Fibroblast of the aortic adventitia (primary cell): ENCODE results near the gene ABTB2. TPM values are rescaled to one million over a fixed set of nuclear protein-coding genes. Genes with fewer than 3 reads are reported as not detected.
"Not testable (repeated sequence)": the region's sequence is repeated elsewhere in the genome, so short reads cannot be mapped to it uniquely, and the experiment has no call there.

ENCODE experiments used
- DNase-seq: peaks from one replicate; pipeline ENCODE4 v3.0.0-alpha.2; 2010; ENCODE audit warnings: low read depth
- H3K4me3 ChIP-seq: 2 replicates; pipeline ENCODE4 v1.5.1; 2011; ENCODE audit warnings: low read depth, mild to moderate bottlenecking, control low read depth, low read length, moderate library complexity
- CTCF ChIP-seq: IDR thresholded peaks from 2 replicates; pipeline ENCODE4 v1.5.1; 2011; ENCODE audit warnings: mild to moderate bottlenecking, low read length, control low read depth, inconsistent platforms; ENCODE audit not compliant: insufficient read depth
- total RNA-seq: library from RNA; depleted of rRNA; stranded (reverse); fragments of >200 nt; gene quantifications from 2 replicates; pipeline ENCODE4 v1.2.3, GENCODE V29; 2012; ENCODE audit warnings: low replicate concordance

The ABTB2 gene
- total RNA-seq, 1 donor, result 1.7 TPM

- H3K4me3 ChIP-seq, result no peak overlapping the region
- DNase-seq, result no peak
- no peak for TF ChIP-seq CTCF
These were observed 133.3 kb downstream of the ABTB2 start for GRCh38 chr11:34224434-34224966.

GRCh38 chr11:34223907-34224306 is 133.9 kb downstream of the ABTB2 start:
- no peak overlapping the region for H3K4me3 ChIP-seq
- no peak for DNase-seq
- no peak for TF ChIP-seq CTCF

- no peak overlapping the region for H3K4me3 ChIP-seq
- peak; percentile 93 for DNase-seq
- no peak for TF ChIP-seq CTCF
These were observed 134.6 kb downstream of the ABTB2 start for GRCh38 chr11:34223021-34223813.

- TF ChIP-seq CTCF, result no peak
- no peak for DNase-seq
- no peak overlapping the region for H3K4me3 ChIP-seq
These were observed 135.8 kb downstream of the ABTB2 start for GRCh38 chr11:34222030-34222429.

GRCh38 chr11:34219941-34220370 is 137.9 kb downstream of the ABTB2 start:
- peak; percentile 56 for DNase-seq
- no peak overlapping the region for H3K4me3 ChIP-seq
- TF ChIP-seq CTCF, result no peak

- no peak for TF ChIP-seq CTCF
- H3K4me3 ChIP-seq, result no peak overlapping the region
- no peak for DNase-seq
These were observed 138.5 kb downstream of the ABTB2 start for GRCh38 chr11:34219279-34219678.

- H3K4me3 ChIP-seq, DNase-seq: not testable (repeated sequence)
These were observed 139.1 kb downstream of the ABTB2 start for GRCh38 chr11:34218756-34219155.
